GM18873 (cell line): ENCODE results near the gene PLIN3.
"Not testable (repeated sequence)": the region's sequence is repeated elsewhere in the genome, so short reads cannot be mapped to it uniquely, and the experiment has no call there.

Experiments used
- ATAC-seq: cut with Tn5 transposase; IDR thresholded peaks from one replicate; pipeline ENCODE4 v1.9.1; 2021; ENCODE audit warnings: mild to moderate bottlenecking, moderate library complexity, moderate number of reproducible peaks; ENCODE audit not compliant: unreplicated experiment, low FRiP score

Gene PLIN3

GRCh38 chr19:4892962-4893361 is 25.5 kb upstream of the PLIN3 start:
- ATAC-seq = not testable (repeated sequence)

- no peak for ATAC-seq
These were observed 23.6 kb upstream of the PLIN3 start for GRCh38 chr19:4891066-4891465.

- ATAC-seq = no peak
These were observed 21.8 kb upstream of the PLIN3 start for GRCh38 chr19:4889034-4889815.

GRCh38 chr19:4887803-4888202 is 20.3 kb upstream of the PLIN3 start:
- ATAC-seq = not testable (repeated sequence)

- not testable (repeated sequence) for ATAC-seq
These were observed 17.5 kb upstream of the PLIN3 start for GRCh38 chr19:4884993-4885392.

GRCh38 chr19:4882874-4883273 is 15.4 kb upstream of the PLIN3 start:
- ATAC-seq = not testable (repeated sequence)

- no peak for ATAC-seq
These were observed 11.6 kb upstream of the PLIN3 start for GRCh38 chr19:4879041-4879440.

- no peak for ATAC-seq
These were observed 11.1 kb upstream of the PLIN3 start for GRCh38 chr19:4878491-4878968.

GRCh38 chr19:4877753-4878490 is 10.5 kb upstream of the PLIN3 start:
- ATAC-seq = no peak

GRCh38 chr19:4873930-4874329 is 6.5 kb upstream of the PLIN3 start:
- ATAC-seq = no peak

GRCh38 chr19:4871711-4872110 is 4.2 kb upstream of the PLIN3 start:
- ATAC-seq = no peak

- ATAC-seq = no peak
These were observed 2.7 kb upstream of the PLIN3 start for GRCh38 chr19:4870025-4870700.

- no peak for ATAC-seq
These were observed 893 bp upstream of the PLIN3 start for GRCh38 chr19:4868286-4868834.

- ATAC-seq = no peak
These were observed 657 bp downstream of the PLIN3 start for GRCh38 chr19:4866595-4867424.

GRCh38 chr19:4861147-4861546 is 6.3 kb downstream of the PLIN3 start:
- ATAC-seq = no peak

- no peak for ATAC-seq
These were observed 7.8 kb downstream of the PLIN3 start for GRCh38 chr19:4859697-4860096.

GRCh38 chr19:4856468-4856867 is 11.0 kb downstream of the PLIN3 start:
- not testable (repeated sequence) for ATAC-seq

GRCh38 chr19:4853506-4853905 is 14.0 kb downstream of the PLIN3 start:
- ATAC-seq = not testable (repeated sequence)

- no peak for ATAC-seq
These were observed 15.0 kb downstream of the PLIN3 start for GRCh38 chr19:4852484-4852883.
